HG02610 (cell line): ENCODE results near the gene IGFBP2.
"Not testable (repeated sequence)": the region's sequence is repeated elsewhere in the genome, so short reads cannot be mapped to it uniquely, and the experiment has no call there.

ENCODE experiments used
- ATAC-seq: cut with Tn5 transposase; IDR thresholded peaks from one replicate; pipeline ENCODE4 v1.9.1; 2021; ENCODE audit warnings: mild to moderate bottlenecking, moderate library complexity; ENCODE audit not compliant: unreplicated experiment

Gene IGFBP2

GRCh38 chr2:216632952-216633615, at the start of gene IGFBP2:
IGFBP2 (plus strand) TSS chr2:216633420; CDS start chr2:216633524, 104 bp downstream.
- ATAC-seq: no peak

- ATAC-seq: no peak
Observed at GRCh38 chr2:216583606-216584005, 49.6 kb upstream of the IGFBP2 start.

- no peak for ATAC-seq
Observed at GRCh38 chr2:216584112-216584511, 49.1 kb upstream of the IGFBP2 start.

GRCh38 chr2:216585441-216585840, 47.8 kb upstream of the IGFBP2 start:
- no peak for ATAC-seq

- no peak for ATAC-seq
Observed at GRCh38 chr2:216588861-216589710, 44.1 kb upstream of the IGFBP2 start.

GRCh38 chr2:216589791-216590190, 43.4 kb upstream of the IGFBP2 start:
- ATAC-seq: no peak

GRCh38 chr2:216590780-216591179, 42.4 kb upstream of the IGFBP2 start:
- ATAC-seq: no peak

- no peak for ATAC-seq
Observed at GRCh38 chr2:216591480-216591879, 41.7 kb upstream of the IGFBP2 start.

- ATAC-seq: no peak
Observed at GRCh38 chr2:216594081-216594480, 39.1 kb upstream of the IGFBP2 start.

GRCh38 chr2:216596236-216596979, 36.8 kb upstream of the IGFBP2 start:
- no peak for ATAC-seq

- ATAC-seq: no peak
Observed at GRCh38 chr2:216596980-216597509, 36.2 kb upstream of the IGFBP2 start.

- ATAC-seq: not testable (repeated sequence)
Observed at GRCh38 chr2:216597825-216598224, 35.4 kb upstream of the IGFBP2 start.

GRCh38 chr2:216601632-216602409, 31.4 kb upstream of the IGFBP2 start:
- no peak for ATAC-seq

- ATAC-seq: no peak
Observed at GRCh38 chr2:216603010-216603883, 30.0 kb upstream of the IGFBP2 start.

GRCh38 chr2:216603884-216604245, 29.4 kb upstream of the IGFBP2 start:
- no peak for ATAC-seq

- ATAC-seq: no peak
Observed at GRCh38 chr2:216604458-216604857, 28.8 kb upstream of the IGFBP2 start.

- peak; percentile 89 for ATAC-seq
Observed at GRCh38 chr2:216606551-216607276, 26.5 kb upstream of the IGFBP2 start.

GRCh38 chr2:216607277-216607560, 26.0 kb upstream of the IGFBP2 start:
- ATAC-seq: no peak

- no peak for ATAC-seq
Observed at GRCh38 chr2:216608525-216608924, 24.7 kb upstream of the IGFBP2 start.
